Measurements from ENCODE around the gene KCNAB1. TPM values are rescaled to one million over a fixed set of nuclear protein-coding genes. Genes with fewer than 3 reads are reported as not detected.

The KCNAB1 gene
- total and polyA plus RNA-seq, 2 donors (not counting 3 experiments of a cell fraction or from before 2014, with no cell fraction given), result 0.21 TPM; not detected in 1

DNA sequence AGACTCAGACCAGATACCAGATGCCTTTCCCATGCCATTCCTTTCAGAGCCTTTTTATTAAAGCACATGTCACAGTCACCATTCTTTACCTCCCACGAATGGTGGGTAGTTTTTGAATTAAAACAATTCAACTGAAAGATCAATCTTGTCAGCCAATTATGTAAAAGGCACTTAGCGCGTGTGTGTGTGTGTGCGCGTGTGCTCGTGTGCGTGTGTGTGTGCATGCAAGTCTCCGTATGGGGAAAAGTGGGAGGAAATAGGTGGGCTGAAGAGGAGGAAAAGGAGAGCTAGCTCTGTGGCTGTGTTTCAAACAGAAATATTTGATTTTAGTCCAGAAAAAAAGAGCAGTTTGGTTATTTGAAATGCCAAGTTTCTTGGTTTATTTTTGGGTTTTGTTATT, 177.2 kb downstream of the KCNAB1 start:
- no peak overlapping the region for H3K4me2 ChIP-seq (ENCODE audit: insufficient read depth, low read length)
- H3K9me3 ChIP-seq (replicated peaks; ENCODE audit: control insufficient read depth, insufficient read depth, low read length), result no peaks in the 10 kb centered on the region
- BruUV-seq (replicated peaks), result no TSS peak
- H3K79me2 ChIP-seq (ENCODE audit: control insufficient read depth, insufficient read depth, low read length), result no peaks in the 10 kb centered on the region
- H3K4me3 ChIP-seq (replicated peaks in 1 of 3; ENCODE audit: insufficient read depth in 1 of 3, low read depth in 1 of 3, low read length in 3 of 3), result no peak overlapping the region
- H3K9ac ChIP-seq (replicated peaks; ENCODE audit: extremely low read depth, insufficient read depth, low read length), result no peak overlapping the region
- H3K4me1 ChIP-seq (ENCODE audit: control insufficient read depth, extremely low read depth, insufficient read depth, low read length), result peaks cover 4% of the 10 kb centered on the region
- no peaks in the 10 kb centered on the region for H4K20me1 ChIP-seq (replicated peaks; ENCODE audit: control insufficient read depth, extremely low read depth, insufficient read depth, low read length)
- DNase-seq (ENCODE audit: low read depth, low spot score), result no peak
- intact Hi-C loops (cut with micrococcal nuclease), result no loop called here
- H3K36me3 ChIP-seq (ENCODE audit: control insufficient read depth in 2 of 2, extremely low read depth in 1 of 2, insufficient read depth in 2 of 2, low read length in 2 of 2), result no peaks in the 10 kb centered on the region
- H3K27me3 ChIP-seq (ENCODE audit: control insufficient read depth in 2 of 2, insufficient read depth in 2 of 2, low read length in 2 of 2), result no peaks in the 10 kb centered on the region
- TF ChIP-seq POLR2A (IDR thresholded peaks at IDR 0.05; ENCODE audit: low read depth, low read length) (no peak), FOS (IDR thresholded peaks at IDR 0.05; ENCODE audit: borderline replicate concordance, insufficient read depth, low read length) (no peak), JUN (IDR thresholded peaks at IDR 0.05; ENCODE audit: borderline replicate concordance, insufficient read depth, insufficient read length, low read depth) (no peak), EZH2 (IDR thresholded peaks at IDR 0.05; ENCODE audit: borderline replicate concordance, low read depth, low read length, severe bottlenecking) (no peak), MYC (IDR thresholded peaks at IDR 0.05; ENCODE audit: low read depth, low read length) (no peak), GATA2 (IDR thresholded peaks at IDR 0.05; ENCODE audit: insufficient read depth, insufficient read length, low read depth, low read length) (no peak), POLR2AphosphoS5 (IDR thresholded peaks at IDR 0.05; ENCODE audit: insufficient read depth, low read depth, low read length) (no peak)
- TF ChIP-seq, protein P1, sequence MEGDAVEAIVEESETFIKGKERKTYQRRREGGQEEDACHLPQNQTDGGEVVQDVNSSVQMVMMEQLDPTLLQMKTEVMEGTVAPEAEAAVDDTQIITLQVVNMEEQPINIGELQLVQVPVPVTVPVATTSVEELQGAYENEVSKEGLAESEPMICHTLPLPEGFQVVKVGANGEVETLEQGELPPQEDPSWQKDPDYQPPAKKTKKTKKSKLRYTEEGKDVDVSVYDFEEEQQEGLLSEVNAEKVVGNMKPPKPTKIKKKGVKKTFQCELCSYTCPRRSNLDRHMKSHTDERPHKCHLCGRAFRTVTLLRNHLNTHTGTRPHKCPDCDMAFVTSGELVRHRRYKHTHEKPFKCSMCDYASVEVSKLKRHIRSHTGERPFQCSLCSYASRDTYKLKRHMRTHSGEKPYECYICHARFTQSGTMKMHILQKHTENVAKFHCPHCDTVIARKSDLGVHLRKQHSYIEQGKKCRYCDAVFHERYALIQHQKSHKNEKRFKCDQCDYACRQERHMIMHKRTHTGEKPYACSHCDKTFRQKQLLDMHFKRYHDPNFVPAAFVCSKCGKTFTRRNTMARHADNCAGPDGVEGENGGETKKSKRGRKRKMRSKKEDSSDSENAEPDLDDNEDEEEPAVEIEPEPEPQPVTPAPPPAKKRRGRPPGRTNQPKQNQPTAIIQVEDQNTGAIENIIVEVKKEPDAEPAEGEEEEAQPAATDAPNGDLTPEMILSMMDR (IDR thresholded peaks at IDR 0.05; ENCODE audit: extremely low read depth in 1 of 2, insufficient read depth in 1 of 2, low read depth in 1 of 2, low read length in 2 of 2), result no peak
- TF ChIP-seq, protein P2, sequence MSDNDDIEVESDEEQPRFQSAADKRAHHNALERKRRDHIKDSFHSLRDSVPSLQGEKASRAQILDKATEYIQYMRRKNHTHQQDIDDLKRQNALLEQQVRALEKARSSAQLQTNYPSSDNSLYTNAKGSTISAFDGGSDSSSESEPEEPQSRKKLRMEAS (IDR thresholded peaks at IDR 0.05; ENCODE audit: insufficient read depth, insufficient read length), result no peak
- H3K9me1 ChIP-seq (replicated peaks; ENCODE audit: control insufficient read depth, extremely low read depth, insufficient read depth, low read length), result no peaks in the 10 kb centered on the region
- FAIRE-seq, result no peak
- no peak overlapping the region for H3K27ac ChIP-seq (ENCODE audit: insufficient read depth, low read depth, low read length)
- H2AFZ ChIP-seq (ENCODE audit: low read depth, low read length), result no peak overlapping the region
- dilution Hi-C loops (cut with MboI; ENCODE audit: extremely low pct_ligation_motif_present, low sequenced_read_pairs), result no loop called here
- ChIA-PET CTCF (no interaction called here), POLR2A (no interaction called here)

Measured in endothelial cell of umbilical vein (primary cell).